Vagina (tissue), 2 donors: Measurements from ENCODE around the gene GJB2.

Experiments used
- POLR2A ChIP-seq, 2 donors: fragments of 450-650 bp; IDR thresholded peaks; one replicate each; pipeline ENCODE4 v1.6.1; 2017; ENCODE audit warnings: antibody characterized with exemption in 2 of 2, mild to moderate bottlenecking in 2 of 2, moderate library complexity in 2 of 2
- TF ChIP-seq, protein P1 (sequence below), 3 experiments: fragments of 450-650 bp in 2 of 3; fragments of 200-600 bp in 1 of 3; sonication (generic) in 1 of 3; IDR thresholded peaks; one replicate each; pipeline ENCODE4 v1.5.1; 2017 to 2019; ENCODE audit warnings: antibody characterized with exemption in 3 of 3, mild to moderate bottlenecking in 2 of 3, moderate library complexity in 2 of 3

DNA sequence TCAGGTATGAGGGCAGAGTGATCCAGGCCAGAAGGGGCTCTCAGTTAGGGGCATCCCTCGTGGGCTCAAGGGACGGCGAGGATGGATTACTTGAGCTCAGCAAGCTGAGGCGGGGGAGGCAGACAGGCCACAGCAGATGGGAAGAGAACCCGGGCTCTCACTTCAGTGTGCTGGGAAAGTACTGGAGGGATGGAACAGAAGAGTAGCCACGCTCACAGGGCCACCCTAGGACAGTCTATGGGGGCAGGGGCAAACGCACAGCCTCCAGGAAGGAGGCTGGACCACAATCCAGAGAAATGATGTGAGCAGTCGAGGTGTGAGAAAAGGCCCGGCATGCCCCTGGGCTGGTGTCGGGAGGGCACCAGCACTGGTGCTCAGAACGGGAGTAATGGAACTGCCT is 41.1 kb downstream of the GJB2 start:
- no peak for TF ChIP-seq POLR2A (IDR thresholded peaks at IDR 0.05)
- TF ChIP-seq, protein P1, sequence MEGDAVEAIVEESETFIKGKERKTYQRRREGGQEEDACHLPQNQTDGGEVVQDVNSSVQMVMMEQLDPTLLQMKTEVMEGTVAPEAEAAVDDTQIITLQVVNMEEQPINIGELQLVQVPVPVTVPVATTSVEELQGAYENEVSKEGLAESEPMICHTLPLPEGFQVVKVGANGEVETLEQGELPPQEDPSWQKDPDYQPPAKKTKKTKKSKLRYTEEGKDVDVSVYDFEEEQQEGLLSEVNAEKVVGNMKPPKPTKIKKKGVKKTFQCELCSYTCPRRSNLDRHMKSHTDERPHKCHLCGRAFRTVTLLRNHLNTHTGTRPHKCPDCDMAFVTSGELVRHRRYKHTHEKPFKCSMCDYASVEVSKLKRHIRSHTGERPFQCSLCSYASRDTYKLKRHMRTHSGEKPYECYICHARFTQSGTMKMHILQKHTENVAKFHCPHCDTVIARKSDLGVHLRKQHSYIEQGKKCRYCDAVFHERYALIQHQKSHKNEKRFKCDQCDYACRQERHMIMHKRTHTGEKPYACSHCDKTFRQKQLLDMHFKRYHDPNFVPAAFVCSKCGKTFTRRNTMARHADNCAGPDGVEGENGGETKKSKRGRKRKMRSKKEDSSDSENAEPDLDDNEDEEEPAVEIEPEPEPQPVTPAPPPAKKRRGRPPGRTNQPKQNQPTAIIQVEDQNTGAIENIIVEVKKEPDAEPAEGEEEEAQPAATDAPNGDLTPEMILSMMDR (IDR thresholded peaks at IDR 0.05) = no peak
